ENCODE results near the gene MYO7B. TPM values are rescaled to one million over a fixed set of nuclear protein-coding genes. Genes with fewer than 3 reads are reported as not detected.

MYO7B gene
- polyA plus RNA-seq, 2 of the 4 experiments (the other 2 are of a cell fraction) = 0.04 to 0.09 TPM

- no peak for DNase-seq (ENCODE audit: low read depth in 1 of 2, low spot score in 1 of 2)
- FAIRE-seq = no peak
- Histone ChIP-seq H3K4me1 (no peaks in the 10 kb centered on the region), H3K27ac (no peak overlapping the region), H3K9me3 (no peaks in the 10 kb centered on the region), H3K4me2 (no peak overlapping the region), H3K4me3 (no peak overlapping the region)
- POLR2A ChIA-PET = no interaction called here
- CTCF ChIA-PET = interaction anchor here (0.7 to 1.8 kb wide), 6 partner anchors 8 to 103 kb away, joined by 3 to 5 read pairs (median 4); no protein-coding TSS in a partner anchor
- no peak for TF ChIP-seq MYC (IDR thresholded peaks at IDR 0.05; ENCODE audit: borderline replicate concordance, low read length)
- 60% methylated on average over 11 of the region's 27 CpGs for WGBS (ENCODE audit: missing lambda C conversion rate)
- ATAC-seq = no peak
Measured at GRCh38 chr2:127593228-127594115, 58.0 kb downstream of the MYO7B start.

DNA sequence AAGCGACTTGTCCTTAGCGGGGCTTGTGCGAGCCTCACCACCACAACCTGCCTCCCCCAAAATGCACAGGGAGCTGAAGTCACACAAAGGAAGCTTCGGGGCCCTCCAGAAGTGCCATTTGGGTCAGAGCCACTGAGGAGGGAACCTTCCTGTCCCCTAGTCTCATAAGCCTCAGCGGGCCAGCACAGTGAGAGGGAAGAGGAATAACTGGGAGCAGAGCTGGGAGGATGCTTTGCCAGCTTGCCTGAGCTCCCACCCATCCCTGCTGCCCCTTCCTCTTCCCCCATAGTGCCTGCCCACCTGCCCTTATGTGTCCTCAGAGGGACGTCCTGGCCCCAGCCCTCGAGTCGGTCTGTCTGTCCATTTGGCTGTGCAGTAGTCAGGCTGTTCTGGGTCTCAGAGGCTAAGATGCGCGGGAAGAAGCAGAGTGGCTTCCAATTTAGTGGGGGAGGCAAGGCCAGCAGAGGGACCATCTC is 58.7 kb downstream of the MYO7B start:
- FAIRE-seq (no peak), DNase-seq (ENCODE audit: low read depth in 1 of 2, low spot score in 1 of 2) (no peak), ATAC-seq (no peak)
- no peak for TF ChIP-seq CEBPB (IDR thresholded peaks at IDR 0.05)
- TF ChIP-seq, protein P1, sequence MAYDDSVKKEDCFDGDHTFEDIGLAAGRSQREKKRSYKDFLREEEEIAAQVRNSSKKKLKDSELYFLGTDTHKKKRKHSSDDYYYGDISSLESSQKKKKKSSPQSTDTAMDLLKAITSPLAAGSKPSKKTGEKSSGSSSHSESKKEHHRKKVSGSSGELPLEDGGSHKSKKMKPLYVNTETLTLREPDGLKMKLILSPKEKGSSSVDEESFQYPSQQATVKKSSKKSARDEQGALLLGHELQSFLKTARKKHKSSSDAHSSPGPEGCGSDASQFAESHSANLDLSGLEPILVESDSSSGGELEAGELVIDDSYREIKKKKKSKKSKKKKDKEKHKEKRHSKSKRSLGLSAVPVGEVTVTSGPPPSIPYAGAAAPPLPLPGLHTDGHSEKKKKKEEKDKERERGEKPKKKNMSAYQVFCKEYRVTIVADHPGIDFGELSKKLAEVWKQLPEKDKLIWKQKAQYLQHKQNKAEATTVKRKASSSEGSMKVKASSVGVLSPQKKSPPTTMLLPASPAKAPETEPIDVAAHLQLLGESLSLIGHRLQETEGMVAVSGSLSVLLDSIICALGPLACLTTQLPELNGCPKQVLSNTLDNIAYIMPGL (CRISPR knock-in tag; IDR thresholded peaks at IDR 0.05; ENCODE audit: borderline replicate concordance) = no peak
- TF ChIP-seq KDM5A (IDR thresholded peaks at IDR 0.05) = no peak
- TF ChIP-seq MAX (IDR thresholded peaks at IDR 0.05) = no peak
- TF ChIP-seq EHMT2 (IDR thresholded peaks at IDR 0.05; ENCODE audit: low read depth) = no peak
- no peak for TF ChIP-seq JUNB (IDR thresholded peaks at IDR 0.05)
- TF ChIP-seq RFX5 (IDR thresholded peaks at IDR 0.05) = no peak
- TF ChIP-seq ESRRA (IDR thresholded peaks at IDR 0.05; ENCODE audit: borderline replicate concordance, low read length) = no peak
- TF ChIP-seq, protein P2, sequence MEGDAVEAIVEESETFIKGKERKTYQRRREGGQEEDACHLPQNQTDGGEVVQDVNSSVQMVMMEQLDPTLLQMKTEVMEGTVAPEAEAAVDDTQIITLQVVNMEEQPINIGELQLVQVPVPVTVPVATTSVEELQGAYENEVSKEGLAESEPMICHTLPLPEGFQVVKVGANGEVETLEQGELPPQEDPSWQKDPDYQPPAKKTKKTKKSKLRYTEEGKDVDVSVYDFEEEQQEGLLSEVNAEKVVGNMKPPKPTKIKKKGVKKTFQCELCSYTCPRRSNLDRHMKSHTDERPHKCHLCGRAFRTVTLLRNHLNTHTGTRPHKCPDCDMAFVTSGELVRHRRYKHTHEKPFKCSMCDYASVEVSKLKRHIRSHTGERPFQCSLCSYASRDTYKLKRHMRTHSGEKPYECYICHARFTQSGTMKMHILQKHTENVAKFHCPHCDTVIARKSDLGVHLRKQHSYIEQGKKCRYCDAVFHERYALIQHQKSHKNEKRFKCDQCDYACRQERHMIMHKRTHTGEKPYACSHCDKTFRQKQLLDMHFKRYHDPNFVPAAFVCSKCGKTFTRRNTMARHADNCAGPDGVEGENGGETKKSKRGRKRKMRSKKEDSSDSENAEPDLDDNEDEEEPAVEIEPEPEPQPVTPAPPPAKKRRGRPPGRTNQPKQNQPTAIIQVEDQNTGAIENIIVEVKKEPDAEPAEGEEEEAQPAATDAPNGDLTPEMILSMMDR (IDR thresholded peaks at IDR 0.05) = no peak
- no peak for TF ChIP-seq POLR2A (IDR thresholded peaks at IDR 0.05; ENCODE audit: low read length)
- TF ChIP-seq EHF (CRISPR knock-in tag; IDR thresholded peaks at IDR 0.05) = no peak
- TF ChIP-seq CBX8 (IDR thresholded peaks at IDR 0.05) = no peak
- TF ChIP-seq JUN (IDR thresholded peaks at IDR 0.05) = no peak
- no peak for TF ChIP-seq FOSL2 (IDR thresholded peaks at IDR 0.05)
- no peak for TF ChIP-seq FOSL2 (CRISPR knock-in tag; IDR thresholded peaks at IDR 0.05)
- CTCF ChIA-PET = interaction anchor here (0.8 to 1.8 kb wide), 5 partner anchors 8 to 102 kb away, joined by 3 to 5 read pairs (median 5); no protein-coding TSS in a partner anchor
- Histone ChIP-seq H3K4me1 (no peaks in the 10 kb centered on the region), H3K4me3 (no peak overlapping the region), H3K9me3 (no peaks in the 10 kb centered on the region), H3K27ac (no peak overlapping the region), H3K4me2 (no peak overlapping the region)
- 67% methylated on average over 6 of the region's 10 CpGs for WGBS (ENCODE audit: missing lambda C conversion rate)
- POLR2A ChIA-PET = no interaction called here

GRCh38 chr2:127596311-127597045 is 61.0 kb downstream of the MYO7B start:
- TF ChIP-seq HOXB13 (CRISPR knock-in tag; IDR thresholded peaks at IDR 0.05; ENCODE audit: low read depth) = no peak
- TF ChIP-seq ZC3H11A (IDR thresholded peaks at IDR 0.05) = no peak
- TF ChIP-seq ZSCAN20 (CRISPR knock-in tag; IDR thresholded peaks at IDR 0.05) = no peak
- TF ChIP-seq RNF2 (IDR thresholded peaks at IDR 0.05; ENCODE audit: borderline replicate concordance, low read depth) = no peak
- TF ChIP-seq POLR2A (IDR thresholded peaks at IDR 0.05; ENCODE audit: low read length) = no peak
- TF ChIP-seq RAD21 (conservative IDR thresholded peaks at IDR 0.05 in 1 of 2, IDR thresholded peaks at IDR 0.05 in 1 of 2) = no peak
- Histone ChIP-seq H3K4me1 (no peaks in the 10 kb centered on the region), H3K4me2 (no peak overlapping the region), H3K4me3 (no peak overlapping the region), H3K9me3 (peaks cover 8% of the 10 kb centered on the region; the same call in 2 of the 3 replicates), H3K27ac (no peak overlapping the region)
- DNase-seq (ENCODE audit: low read depth in 1 of 2, low spot score in 1 of 2) = no peak
- no peak for FAIRE-seq
- ChIA-PET CTCF (no interaction called here), POLR2A (no interaction called here)
- no peak for ATAC-seq
- 73% methylated on average over 10 of the region's 14 CpGs for WGBS (ENCODE audit: missing lambda C conversion rate)

Data from A549 (cell line).